Fibroblast of skin of scalp (primary cell): ENCODE measurements around the gene SH3RF1.

Source experiments
- DNase-seq: peaks from one replicate; pipeline ENCODE4 v3.0.0-alpha.2; 2013

Gene SH3RF1

DNA sequence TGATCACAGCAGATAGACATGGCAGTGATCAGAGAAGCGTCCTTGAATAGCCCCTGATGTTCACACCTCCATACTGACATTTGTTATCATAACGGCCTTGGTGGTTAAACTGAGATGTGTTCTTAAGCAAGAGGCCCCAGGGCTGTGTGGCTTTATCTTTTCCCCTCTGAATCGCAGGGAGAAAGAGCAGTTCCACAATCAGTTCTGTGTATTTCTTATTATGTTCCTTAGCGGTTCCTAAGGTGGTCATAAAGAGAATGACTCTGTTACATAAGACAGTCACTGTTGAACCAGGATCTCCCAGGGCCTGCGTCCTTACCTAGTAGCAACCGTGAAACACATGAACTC, 207.9 kb downstream of the SH3RF1 start:
- no peak for DNase-seq

GRCh38 chr4:169061386-169061785, 209.4 kb downstream of the SH3RF1 start:
- DNase-seq, result no peak

DNA sequence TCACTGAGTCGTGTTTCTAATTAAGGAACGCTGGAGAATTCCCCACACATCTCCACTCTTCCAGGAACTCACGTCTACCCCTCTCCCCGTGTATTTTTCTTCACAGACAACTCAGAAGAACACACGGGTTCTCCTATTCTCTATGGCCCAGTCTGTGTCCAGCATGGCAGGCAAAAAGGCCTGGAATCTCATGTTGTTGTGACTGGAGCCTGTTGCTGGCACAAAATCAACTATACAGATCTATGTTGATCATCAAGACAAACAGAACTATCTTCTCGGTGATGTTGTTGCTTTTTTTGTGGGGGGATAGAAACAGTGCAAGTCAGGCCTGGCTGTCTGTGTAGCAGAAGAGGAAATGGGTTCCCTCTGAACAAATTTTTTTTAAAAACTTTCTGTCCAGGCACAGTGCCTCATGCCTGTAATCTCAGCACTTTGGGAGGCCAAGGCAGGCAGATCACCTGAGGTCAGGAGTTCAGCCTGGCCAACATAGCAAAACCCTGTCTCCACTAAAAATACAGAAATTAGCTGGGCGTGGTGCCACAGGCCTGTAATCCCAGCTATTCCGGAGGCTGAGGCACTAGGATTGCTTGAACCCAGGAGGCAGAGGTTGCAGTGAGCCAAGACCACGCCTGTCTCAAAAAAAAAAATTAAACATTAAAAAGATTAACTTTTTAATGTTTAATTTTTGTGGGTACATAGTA, 210.2 kb downstream of the SH3RF1 start:
- DNase-seq, result peak; percentile 42

- peak; percentile 60 for DNase-seq
Observed at GRCh38 chr4:169059306-169060211, 211.2 kb downstream of the SH3RF1 start.

DNA sequence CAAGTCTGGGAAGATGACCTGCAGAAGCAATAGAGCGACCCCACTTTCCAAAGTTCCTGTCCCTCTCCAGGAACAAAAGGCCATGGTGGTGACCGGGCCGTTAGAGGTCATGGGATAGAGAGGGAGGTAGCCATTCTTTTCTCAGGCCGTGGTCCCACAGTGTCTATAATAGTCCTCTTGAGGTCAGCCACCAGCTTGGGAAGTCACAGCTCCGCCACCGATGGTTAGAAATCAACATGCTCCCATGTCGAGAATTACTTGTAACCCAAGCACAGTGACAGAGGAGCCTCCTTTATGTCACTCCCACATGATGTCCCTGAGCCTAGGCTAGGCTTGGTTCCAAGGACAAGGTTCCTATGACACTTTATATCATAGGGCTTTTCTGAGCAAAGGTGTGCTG, 212.4 kb downstream of the SH3RF1 start:
- no peak for DNase-seq

- DNase-seq, result no peak
Observed at GRCh38 chr4:169054879-169055278, 215.9 kb downstream of the SH3RF1 start.

DNA sequence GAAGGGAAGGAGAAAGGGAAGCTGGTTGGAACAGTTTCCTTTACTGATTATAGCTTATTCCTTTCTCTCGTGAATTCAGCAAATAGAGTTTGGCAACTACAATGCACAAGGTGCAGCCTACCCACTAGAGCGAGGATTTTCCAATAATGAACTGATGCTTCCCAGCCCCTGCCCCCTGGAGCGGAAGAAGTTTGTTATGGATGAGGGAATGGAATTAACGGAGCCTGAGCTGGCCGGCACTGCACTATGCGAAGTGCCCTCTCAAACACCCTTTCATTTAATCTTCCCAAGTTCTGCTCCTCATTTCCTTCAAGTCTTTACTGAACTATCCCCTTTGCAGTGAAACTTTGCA, 218.2 kb downstream of the SH3RF1 start:
- DNase-seq, result no peak

DNA sequence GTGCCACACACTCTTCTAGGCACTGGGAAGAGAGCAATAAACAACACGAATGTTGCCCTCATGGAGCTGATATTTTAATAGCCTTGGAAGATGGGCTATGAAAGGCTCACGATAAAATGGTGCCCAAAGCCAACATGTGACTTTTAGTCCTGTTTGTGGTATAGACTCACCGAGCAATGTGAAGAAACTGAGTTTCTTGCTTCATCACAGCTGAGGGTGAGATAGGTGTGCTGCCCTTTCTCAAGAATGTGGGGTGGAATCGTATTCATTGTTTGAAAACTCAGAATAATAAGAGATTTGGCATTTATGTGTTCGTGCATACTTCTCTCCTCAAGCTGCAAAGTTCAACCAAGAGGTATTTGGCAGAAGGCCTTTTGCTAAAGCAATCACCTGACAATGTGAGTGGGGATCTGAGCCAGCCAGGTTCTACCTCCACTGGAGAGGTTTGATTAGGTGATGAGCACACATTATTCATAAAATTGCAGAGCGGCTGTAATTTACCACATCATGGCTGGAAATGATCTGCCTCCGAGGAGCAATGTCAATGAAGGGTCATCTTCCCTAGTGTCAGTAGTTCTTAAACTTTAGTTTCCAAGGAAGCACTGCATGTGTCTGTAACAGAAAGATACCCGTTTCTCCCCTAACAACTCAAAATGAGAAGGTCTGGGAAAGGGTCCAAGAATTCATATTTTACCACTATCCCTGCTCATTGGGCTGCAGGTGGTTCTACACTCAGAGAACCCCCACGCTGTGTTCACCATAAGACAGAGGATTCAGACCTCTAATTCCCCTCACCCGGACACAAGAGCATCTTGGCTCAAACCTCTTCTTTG, 218.8 kb downstream of the SH3RF1 start:
- DNase-seq, result no peak

GRCh38 chr4:169050881-169051760, 219.6 kb downstream of the SH3RF1 start:
- DNase-seq, result no peak

DNA sequence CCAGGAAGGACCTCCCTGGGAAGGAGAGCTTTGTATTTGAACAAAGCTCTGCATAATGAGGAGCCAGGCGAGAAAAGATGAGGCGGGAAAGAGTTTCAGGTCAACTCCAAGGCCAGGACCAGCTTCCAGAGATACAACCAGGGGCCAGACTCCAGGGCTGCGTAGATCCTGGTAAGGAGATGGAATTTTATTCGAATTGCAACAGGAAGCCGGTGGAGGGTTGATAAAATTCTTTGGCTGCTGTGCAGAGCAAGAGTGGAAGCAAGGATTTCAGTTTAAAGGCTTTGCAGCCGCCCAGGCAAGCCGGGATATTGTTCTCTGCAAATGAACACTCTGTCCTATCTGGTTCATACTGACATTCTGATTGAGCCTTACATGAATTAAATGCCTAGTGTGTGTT, 220.5 kb downstream of the SH3RF1 start:
- DNase-seq, result no peak

DNA sequence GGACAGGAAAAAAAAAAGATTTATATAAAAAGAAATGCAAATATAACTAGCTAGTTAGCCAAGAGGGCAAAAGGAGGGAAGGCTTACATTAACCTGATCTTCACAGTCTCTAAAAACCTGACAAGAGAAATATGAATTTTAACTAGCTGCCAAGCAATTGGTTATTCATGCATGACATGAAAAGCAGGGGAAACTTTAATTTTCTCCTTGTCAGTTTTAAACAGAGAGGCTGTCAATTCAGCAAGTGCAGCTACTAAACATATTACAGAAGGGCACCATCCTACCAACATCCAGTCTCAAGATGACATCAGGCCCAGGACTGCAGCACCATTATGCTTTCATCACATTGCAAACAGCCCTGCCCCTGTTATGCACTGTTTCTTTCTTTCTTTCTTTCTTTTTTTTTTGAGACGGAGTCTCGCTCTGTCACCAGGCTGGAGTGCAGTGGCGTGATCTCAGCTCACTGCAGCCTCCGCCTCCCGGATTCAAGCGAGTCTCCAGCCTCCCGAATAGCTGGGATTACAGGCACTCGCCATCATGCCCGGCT, 221.8 kb downstream of the SH3RF1 start:
- DNase-seq, result no peak

DNA sequence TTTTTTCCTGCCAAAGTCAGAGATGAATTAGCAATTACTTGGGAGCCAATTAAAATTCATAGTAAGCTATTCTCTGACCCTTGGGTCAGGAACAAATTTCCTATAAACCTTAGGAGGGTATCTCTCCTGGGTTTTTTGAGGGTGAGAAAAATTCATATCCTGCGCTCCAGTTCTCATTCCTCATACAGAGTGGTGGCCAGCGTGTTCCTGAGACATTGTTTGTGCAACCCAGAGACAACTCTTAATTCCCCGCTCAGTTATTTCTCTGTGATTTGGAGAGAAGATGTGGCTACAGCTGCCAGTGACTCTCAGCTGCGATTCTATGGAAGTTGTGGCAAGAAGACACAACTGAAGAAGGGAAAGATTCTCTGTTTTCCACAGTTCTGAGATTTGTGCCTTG, 222.8 kb downstream of the SH3RF1 start:
- no peak for DNase-seq

DNA sequence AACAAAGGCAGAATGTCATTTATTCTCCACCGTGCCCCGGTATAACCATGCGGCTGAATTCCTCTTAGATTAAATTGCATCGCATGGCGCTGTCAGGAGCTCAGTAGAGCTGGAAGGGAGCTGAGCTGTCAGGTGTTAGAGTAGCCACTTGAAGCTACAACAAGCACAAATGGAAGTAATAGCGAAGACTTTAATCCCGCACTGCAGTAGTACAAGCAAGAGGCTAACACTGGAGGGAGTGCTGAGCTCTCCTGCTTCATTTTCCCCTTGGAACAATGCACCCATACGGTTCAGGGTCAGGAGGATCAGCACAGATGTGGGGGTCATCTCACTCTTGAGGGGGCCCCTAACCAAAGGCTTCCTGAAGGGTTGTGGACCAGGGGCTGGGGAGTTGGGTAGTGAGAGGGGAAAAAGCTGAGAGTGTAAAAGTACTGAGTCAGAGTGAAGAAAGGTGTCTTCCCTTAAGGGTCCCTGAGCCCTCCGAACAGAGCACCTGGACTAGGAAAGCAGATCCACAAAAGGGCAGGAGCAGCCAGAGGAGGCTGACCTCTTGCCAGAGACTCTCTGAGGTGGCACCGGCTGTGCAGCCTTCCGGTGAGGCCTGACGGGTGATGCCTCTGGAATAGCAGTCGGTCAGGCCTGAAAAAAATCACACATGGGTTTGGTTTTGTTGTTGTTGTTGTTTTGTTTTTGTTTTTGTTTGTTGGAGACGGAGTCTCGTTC, 224.7 kb downstream of the SH3RF1 start:
- DNase-seq, result no peak

- no peak for DNase-seq
Observed at GRCh38 chr4:169044714-169045447, 225.9 kb downstream of the SH3RF1 start.
